Vagina (tissue), 2 donors: ENCODE measurements around the gene AJAP1. TPM values are rescaled to one million over a fixed set of nuclear protein-coding genes. Genes with fewer than 3 reads are reported as not detected.

Experiments
- DNase-seq, 2 donors: peaks; one replicate each; pipeline ENCODE4 v3.0.0-alpha.2; 2017; ENCODE audit errors: extremely low spot score in 2 of 2
- H3K27ac ChIP-seq: fragments of 200-600 bp; sonication (generic); one replicate; pipeline ENCODE4 v1.5.1; 2019
- H3K27me3 ChIP-seq: fragments of 200-600 bp; sonication (generic); one replicate; pipeline ENCODE4 v1.5.1; 2019
- H3K36me3 ChIP-seq, 2 donors: fragments of 200-600 bp; sonication (generic); one replicate each; pipeline ENCODE4 v1.5.1; 2017 to 2019
- H3K4me1 ChIP-seq: fragments of 200-600 bp; sonication (generic); one replicate; pipeline ENCODE4 v1.5.1; 2019
- H3K4me3 ChIP-seq, 2 donors: fragments of 200-600 bp; sonication (generic); 1 replicate in 1 of 2; 2 replicates in 1 of 2; pipeline ENCODE4 v1.5.1; 2016 to 2019
- H3K9me3 ChIP-seq: fragments of 200-600 bp; sonication (generic); one replicate; pipeline ENCODE4 v1.5.1; 2019
- CTCF ChIP-seq, 3 experiments: fragments of 450-650 bp in 2 of 3; fragments of 200-600 bp in 1 of 3; sonication (generic) in 1 of 3; IDR thresholded peaks; one replicate each; pipeline ENCODE4 v1.5.1; 2017 to 2019; ENCODE audit warnings: antibody characterized with exemption in 3 of 3, mild to moderate bottlenecking in 2 of 3, moderate library complexity in 2 of 3
- POLR2A ChIP-seq, 2 donors: fragments of 450-650 bp; IDR thresholded peaks; one replicate each; pipeline ENCODE4 v1.6.1; 2017; ENCODE audit warnings: antibody characterized with exemption in 2 of 2, mild to moderate bottlenecking in 2 of 2, moderate library complexity in 2 of 2
- POLR2AphosphoS5 ChIP-seq, 2 donors: sonication (generic); formaldehyde crosslinking; IDR thresholded peaks; one replicate each; pipeline ENCODE4 v1.9.0; 2017; ENCODE audit warnings: antibody characterized with exemption in 2 of 2, mild to moderate bottlenecking in 2 of 2, low read depth in 1 of 2; ENCODE audit not compliant: insufficient read depth in 1 of 2
- intact Hi-C: fragments of 100-400 bp; cut with DNase I; formaldehyde crosslinking; loops from one replicate; pipeline ENCODE4 v1.15.1; 2023
- total RNA-seq: library from RNA; depleted of rRNA; stranded (reverse); fragments of >200 nt; gene quantifications from one replicate; pipeline ENCODE4 v1.2.3, GENCODE V29; 2016

The AJAP1 gene
- total RNA-seq, 1 donor from 2014 or later = 1.7 TPM

DNA sequence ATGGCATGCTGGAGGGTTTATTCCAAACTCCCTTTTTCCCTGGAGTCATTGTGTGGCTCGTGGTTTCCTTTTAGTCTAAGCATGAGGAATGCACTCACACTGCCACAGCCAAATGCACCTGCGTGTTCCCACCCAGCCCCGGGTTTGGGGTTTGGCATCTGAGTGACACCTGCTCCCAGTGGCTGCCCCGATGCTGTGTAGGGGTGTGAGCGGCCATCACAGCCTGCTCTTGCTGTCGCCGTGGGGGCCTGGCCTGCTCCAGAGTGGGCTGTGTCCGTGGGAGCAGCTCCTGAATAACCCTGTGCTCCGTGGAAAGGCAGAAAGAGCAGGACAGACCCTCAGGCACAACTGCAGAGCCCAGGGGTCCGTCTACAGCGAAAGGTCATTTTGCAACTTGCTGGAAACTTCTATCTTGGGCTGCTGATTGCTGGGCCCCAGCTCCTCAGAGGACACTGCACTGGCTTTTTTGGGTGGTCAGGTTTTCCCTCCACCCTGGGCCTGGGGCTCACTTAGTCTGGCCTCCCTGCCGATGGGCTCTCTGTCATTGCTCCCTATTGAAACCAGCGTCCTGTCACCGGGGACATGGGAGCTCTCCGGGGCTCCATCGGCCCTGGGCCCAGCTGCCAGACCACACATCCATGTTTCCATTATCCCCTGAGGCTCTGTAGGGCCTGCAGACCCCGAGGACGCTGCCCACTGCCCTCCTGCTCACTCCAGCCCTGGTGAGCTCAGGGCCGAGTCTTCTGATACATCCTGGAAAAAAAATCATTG lies 74.1 kb downstream of the AJAP1 start:
- Histone ChIP-seq H3K4me3 (no peak overlapping the region), H3K9me3 (no peaks in the 10 kb centered on the region), H3K36me3 (no peaks in the 10 kb centered on the region), H3K27ac (no peak overlapping the region), H3K4me1 (no peaks in the 10 kb centered on the region), H3K27me3 (no peaks in the 10 kb centered on the region)
- no peak for DNase-seq
- no peak for TF ChIP-seq POLR2AphosphoS5 (IDR thresholded peaks at IDR 0.05; ENCODE audit: insufficient read depth in 1 of 2, low read depth in 1 of 2)
- TF ChIP-seq CTCF (IDR thresholded peaks at IDR 0.05) = no peak
- TF ChIP-seq POLR2A (IDR thresholded peaks at IDR 0.05) = no peak
- intact Hi-C loops = no loop called here

DNA sequence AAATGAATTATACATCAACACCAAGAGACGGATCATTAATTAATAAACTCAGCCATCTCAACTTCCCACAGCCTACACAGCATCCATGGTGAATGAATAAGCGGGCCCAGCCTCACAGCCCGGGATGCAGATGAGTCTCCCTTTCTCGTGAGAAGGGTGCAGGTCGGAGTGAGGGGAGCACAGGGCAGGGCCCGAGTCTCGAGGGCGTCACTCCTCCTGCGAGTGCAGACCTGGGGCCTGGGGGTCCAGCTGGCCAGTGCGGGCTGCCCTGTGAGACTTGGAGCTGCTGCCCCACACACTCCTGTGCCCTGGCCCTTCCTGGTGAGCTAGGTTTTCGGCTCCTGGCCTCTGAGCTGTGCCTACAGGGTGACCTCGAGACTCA lies 74.7 kb downstream of the AJAP1 start:
- TF ChIP-seq CTCF (IDR thresholded peaks at IDR 0.05) (no peak), POLR2A (IDR thresholded peaks at IDR 0.05) (no peak)

GRCh38 chr1:4730078-4730477 lies 75.7 kb downstream of the AJAP1 start:
- TF ChIP-seq POLR2AphosphoS5 (IDR thresholded peaks at IDR 0.05; ENCODE audit: insufficient read depth in 1 of 2, low read depth in 1 of 2) = peak; percentile 16 to 22
- TF ChIP-seq CTCF (IDR thresholded peaks at IDR 0.05) = no peak
- TF ChIP-seq POLR2A (IDR thresholded peaks at IDR 0.05) = no peak
- H3K27me3 ChIP-seq = no peaks in the 10 kb centered on the region
- peak overlapping the region; percentile 52 for H3K27ac ChIP-seq
- no peaks in the 10 kb centered on the region for H3K4me1 ChIP-seq
- DNase-seq = no peak
- H3K9me3 ChIP-seq = no peaks in the 10 kb centered on the region
- intact Hi-C loops = no loop called here
- H3K4me3 ChIP-seq = no peak overlapping the region
- H3K36me3 ChIP-seq = no peaks in the 10 kb centered on the region

More for the DNA sequence above, 74.7 kb downstream of the AJAP1 start:
- intact Hi-C loops = no loop called here
- H3K4me3 ChIP-seq = no peak overlapping the region
- H3K4me1 ChIP-seq = no peaks in the 10 kb centered on the region
- H3K9me3 ChIP-seq = no peaks in the 10 kb centered on the region
- no peak overlapping the region for H3K27ac ChIP-seq
- no peaks in the 10 kb centered on the region for H3K27me3 ChIP-seq
- no peak for DNase-seq
- H3K36me3 ChIP-seq = no peaks in the 10 kb centered on the region

DNA sequence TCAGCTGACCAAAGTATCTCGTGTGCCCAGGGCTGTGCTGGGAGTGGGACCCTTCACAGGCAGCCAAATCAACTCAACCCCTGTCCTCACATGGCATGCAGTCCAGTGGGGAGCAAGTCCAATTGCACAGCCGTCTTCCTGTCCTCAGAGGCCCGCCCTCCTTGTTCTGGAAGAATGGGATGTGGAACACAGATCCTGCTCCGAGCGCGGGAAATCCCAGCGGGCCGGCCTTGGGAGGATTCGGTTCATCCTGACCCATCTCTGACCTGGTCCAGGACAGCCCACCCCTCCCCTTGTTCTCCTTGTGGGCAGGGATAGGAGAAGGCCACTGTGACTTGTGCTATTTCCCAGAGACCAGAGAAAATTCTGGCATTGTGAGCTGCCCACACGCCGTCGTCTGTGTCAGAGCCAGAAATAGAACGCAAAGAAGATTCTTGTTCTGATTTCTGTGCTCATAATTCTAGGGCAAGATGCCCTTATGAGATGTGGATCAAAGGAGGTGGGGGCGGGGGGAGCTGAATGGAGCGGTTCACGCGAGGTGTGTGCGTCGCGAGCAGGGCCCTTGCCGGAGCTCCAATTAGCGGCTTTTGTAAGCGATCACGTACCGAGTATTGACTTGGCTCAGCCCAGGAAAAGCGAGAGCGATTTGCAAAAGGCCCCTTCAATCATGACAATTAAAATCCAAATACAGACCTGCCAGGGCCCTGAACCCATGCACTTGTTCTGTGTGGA lies 79.2 kb downstream of the AJAP1 start:
- no peak overlapping the region for H3K4me3 ChIP-seq
- no peaks in the 10 kb centered on the region for H3K9me3 ChIP-seq
- intact Hi-C loops = no loop called here
- H3K27me3 ChIP-seq = no peaks in the 10 kb centered on the region
- H3K4me1 ChIP-seq = no peaks in the 10 kb centered on the region
- H3K36me3 ChIP-seq = no peaks in the 10 kb centered on the region
- no peak for DNase-seq
- TF ChIP-seq POLR2A (IDR thresholded peaks at IDR 0.05) (no peak), CTCF (IDR thresholded peaks at IDR 0.05) (no peak), POLR2AphosphoS5 (IDR thresholded peaks at IDR 0.05; ENCODE audit: insufficient read depth in 1 of 2, low read depth in 1 of 2) (no peak)
- peak overlapping the region; percentile 6 for H3K27ac ChIP-seq

GRCh38 chr1:4734219-4734618 lies 79.8 kb downstream of the AJAP1 start:
- Histone ChIP-seq H3K4me1 (no peaks in the 10 kb centered on the region), H3K36me3 (no peaks in the 10 kb centered on the region), H3K9me3 (no peaks in the 10 kb centered on the region), H3K27ac (peak overlapping the region; percentile 6), H3K27me3 (no peaks in the 10 kb centered on the region), H3K4me3 (no peak overlapping the region)
- TF ChIP-seq POLR2A (IDR thresholded peaks at IDR 0.05) = no peak
- TF ChIP-seq POLR2AphosphoS5 (IDR thresholded peaks at IDR 0.05; ENCODE audit: insufficient read depth in 1 of 2, low read depth in 1 of 2) = no peak
- TF ChIP-seq CTCF (IDR thresholded peaks at IDR 0.05) = no peak
- intact Hi-C loops = no loop called here
- no peak for DNase-seq
